Stimulated activated CD4-positive, alpha-beta T cell treated with anti-CD3 and anti-CD28 coated beads, TNF-alpha, amount 100 ng/mL, for 24 hours (primary cell): ENCODE data around the gene MST1.

Source experiments
- DNase-seq, 3 experiments: peaks; one replicate each; pipeline ENCODE4 v3.0.0-alpha.2; 2020; ENCODE audit warnings: low read depth in 3 of 3

Gene MST1

GRCh38 chr3:49656541-49657112 lies 32.6 kb downstream of the MST1 start:
- no peak for DNase-seq

DNA sequence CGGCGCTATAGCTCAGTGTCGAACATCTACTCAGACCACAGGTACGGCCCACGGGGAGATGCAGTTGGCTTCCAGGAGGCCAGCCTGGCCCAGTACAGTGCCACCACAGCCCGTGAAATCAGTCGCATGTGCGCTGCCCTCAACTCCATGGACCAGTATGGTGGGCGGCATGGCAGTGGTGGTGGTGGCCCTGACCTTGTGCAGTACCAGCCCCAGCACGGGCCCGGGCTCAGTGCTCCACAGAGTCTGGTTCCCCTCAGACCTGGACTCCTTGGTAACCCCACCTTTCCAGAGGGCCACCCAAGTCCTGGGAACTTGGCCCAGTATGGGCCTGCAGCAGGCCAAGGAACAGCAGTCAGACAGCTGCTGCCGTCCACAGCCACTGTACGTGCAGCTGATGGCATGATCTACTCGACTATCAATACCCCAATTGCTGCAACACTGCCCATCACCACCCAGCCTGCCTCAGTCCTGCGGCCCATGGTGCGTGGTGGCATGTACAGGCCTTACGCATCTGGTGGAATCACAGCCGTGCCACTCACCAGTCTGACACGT lies 33.5 kb downstream of the MST1 start:
- no peak for DNase-seq

- DNase-seq = no peak
These were observed 34.2 kb downstream of the MST1 start for GRCh38 chr3:49654955-49655556.

DNA sequence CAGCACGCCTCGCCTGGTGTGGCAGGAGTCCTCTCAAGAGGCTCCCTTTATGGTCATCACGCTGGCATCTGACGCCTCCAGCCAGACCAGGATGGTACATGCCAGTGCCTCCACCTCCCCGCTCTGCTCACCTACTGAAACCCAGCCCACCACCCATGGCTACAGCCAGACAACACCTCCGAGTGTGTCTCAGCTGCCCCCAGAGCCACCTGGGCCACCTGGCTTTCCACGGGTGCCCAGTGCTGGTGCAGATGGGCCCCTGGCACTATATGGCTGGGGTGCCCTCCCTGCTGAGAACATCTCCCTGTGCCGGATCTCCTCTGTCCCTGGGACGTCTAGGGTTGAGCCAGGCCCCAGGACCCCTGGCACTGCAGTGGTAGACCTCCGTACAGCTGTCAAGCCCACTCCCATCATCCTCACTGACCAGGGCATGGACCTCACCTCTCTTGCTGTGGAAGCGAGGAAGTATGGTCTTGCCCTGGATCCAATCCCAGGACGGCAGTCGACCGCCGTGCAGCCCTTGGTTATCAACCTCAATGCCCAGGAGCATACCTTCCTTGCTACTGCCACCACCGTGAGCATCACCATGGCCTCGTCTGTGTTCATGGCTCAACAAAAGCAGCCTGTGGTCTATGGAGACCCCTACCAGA lies 35.0 kb downstream of the MST1 start:
- no peak for DNase-seq

DNA sequence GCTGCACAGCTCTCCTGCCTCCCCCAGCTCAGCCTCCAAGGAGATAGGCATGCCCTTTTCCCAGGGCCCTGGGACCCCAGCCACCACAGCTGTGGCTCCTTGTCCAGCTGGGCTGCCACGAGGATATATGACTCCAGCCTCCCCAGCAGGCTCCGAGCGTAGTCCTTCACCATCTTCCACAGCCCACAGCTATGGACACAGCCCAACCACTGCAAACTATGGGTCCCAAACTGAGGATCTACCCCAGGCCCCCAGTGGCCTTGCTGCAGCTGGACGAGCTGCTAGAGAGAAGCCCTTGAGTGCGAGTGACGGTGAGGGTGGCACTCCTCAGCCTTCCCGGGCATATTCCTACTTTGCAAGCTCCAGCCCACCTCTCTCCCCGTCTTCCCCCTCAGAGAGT lies 35.7 kb downstream of the MST1 start:
- DNase-seq = no peak

DNA sequence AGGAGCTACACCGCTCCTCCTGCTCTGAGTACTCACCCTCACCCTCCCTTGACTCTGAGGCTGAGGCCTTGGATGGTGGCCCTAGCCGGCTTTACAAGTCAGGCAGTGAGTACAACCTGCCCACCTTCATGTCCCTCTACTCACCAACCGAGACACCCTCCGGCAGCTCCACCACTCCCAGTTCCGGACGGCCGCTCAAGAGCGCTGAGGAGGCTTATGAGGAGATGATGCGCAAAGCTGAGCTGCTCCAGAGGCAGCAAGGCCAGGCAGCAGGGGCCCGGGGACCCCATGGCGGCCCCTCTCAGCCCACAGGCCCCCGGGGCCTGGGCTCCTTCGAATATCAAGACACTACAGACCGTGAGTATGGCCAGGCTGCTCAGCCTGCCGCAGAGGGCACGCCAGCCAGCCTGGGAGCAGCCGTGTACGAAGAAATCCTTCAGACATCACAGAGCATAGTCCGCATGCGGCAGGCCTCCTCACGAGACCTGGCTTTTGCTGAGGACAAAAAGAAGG lies 36.3 kb downstream of the MST1 start:
- DNase-seq = no peak

- DNase-seq = no peak
These were observed 36.9 kb downstream of the MST1 start for GRCh38 chr3:49652218-49652902.

GRCh38 chr3:49650637-49651036 lies 38.6 kb downstream of the MST1 start:
- no peak for DNase-seq

- no peak for DNase-seq
These were observed 39.1 kb downstream of the MST1 start for GRCh38 chr3:49650177-49650576.

DNA sequence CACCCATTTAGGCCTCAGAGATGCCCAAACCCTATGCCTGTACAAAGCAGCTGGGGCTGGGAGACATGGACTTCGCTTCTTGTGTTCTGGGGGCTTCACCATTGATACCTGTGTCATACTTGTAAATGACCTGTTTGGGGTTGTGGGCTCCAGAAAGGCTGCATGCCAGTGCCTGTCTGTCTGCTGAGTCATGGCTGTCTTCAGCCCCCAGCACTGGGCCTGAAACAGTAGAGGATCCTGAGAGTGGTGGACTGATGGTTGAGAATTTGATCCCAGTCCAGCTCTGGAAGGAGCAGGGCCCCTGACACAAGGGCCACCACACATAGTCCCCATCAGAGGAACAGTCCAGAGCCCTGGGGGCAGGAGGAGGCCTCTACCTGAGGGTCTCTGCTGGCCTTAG lies 39.7 kb downstream of the MST1 start:
- DNase-seq = no peak

- no peak for DNase-seq
These were observed 40.8 kb downstream of the MST1 start for GRCh38 chr3:49648354-49649019.

GRCh38 chr3:49647741-49648140 lies 41.5 kb downstream of the MST1 start:
- DNase-seq = no peak

- no peak for DNase-seq
These were observed 43.0 kb downstream of the MST1 start for GRCh38 chr3:49646236-49646635.

- DNase-seq = no peak
These were observed 44.6 kb downstream of the MST1 start for GRCh38 chr3:49644684-49645083.

- DNase-seq = no peak
These were observed 46.5 kb downstream of the MST1 start for GRCh38 chr3:49642708-49643145.

DNA sequence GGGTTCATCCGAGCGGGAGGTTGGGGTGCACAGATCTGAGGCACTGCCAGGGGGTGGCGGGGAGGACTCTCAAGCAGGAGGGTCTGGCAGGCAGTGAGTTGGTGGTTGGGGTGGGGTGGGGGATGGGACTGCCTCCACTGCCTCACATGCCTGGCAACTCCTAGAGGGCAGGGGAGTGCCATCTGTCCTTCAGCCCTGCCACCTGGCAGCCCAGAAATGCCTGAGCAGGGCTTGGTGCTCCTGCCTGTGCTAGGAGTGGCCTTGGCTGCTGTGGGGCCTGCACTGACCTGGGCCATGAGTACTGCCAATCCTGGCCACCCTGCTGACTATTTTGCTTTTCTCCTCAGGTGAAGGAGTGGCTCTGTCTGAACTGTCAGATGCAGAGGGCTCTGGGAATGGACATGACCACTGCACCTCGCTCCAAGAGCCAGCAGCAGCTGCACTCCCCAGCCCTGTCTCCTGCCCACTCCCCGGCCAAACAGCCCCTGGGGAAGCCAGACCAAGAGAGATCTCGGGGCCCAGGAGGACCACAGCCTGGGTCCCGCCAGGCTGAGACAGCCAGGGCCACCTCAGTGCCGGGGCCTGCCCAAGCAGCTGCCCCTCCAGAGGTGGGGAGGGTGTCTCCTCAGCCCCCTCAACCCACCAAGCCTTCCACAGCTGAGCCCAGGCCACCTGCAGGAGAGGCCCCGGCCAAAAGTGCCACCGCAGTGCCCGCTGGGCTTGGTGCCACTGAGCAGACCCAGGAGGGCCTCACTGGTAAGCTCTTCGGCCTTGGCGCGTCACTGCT lies 47.2 kb downstream of the MST1 start:
- DNase-seq = no peak

DNA sequence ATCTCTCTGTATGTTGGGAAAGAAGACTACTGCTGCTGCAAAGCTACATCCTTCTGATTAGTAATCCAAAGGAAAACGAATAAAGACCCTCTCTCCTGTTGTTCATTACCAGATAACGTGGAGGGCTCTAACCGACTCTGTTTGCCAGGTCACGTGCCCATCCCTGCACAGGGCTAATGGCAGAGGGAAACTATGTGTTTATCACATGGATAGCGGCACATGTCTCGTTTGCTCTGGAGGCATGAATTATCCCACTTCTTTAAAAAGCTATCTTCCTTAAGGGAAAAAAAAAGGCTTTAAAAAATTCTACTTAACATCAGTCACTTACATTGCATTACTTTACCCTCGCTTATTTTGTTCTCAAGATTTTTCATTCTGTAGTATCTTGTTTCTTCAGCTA lies 48.0 kb downstream of the MST1 start:
- no peak for DNase-seq

GRCh38 chr3:49639551-49639950 lies 49.7 kb downstream of the MST1 start:
- DNase-seq = no peak

- no peak for DNase-seq
These were observed 50.8 kb downstream of the MST1 start for GRCh38 chr3:49638445-49638844.

DNA sequence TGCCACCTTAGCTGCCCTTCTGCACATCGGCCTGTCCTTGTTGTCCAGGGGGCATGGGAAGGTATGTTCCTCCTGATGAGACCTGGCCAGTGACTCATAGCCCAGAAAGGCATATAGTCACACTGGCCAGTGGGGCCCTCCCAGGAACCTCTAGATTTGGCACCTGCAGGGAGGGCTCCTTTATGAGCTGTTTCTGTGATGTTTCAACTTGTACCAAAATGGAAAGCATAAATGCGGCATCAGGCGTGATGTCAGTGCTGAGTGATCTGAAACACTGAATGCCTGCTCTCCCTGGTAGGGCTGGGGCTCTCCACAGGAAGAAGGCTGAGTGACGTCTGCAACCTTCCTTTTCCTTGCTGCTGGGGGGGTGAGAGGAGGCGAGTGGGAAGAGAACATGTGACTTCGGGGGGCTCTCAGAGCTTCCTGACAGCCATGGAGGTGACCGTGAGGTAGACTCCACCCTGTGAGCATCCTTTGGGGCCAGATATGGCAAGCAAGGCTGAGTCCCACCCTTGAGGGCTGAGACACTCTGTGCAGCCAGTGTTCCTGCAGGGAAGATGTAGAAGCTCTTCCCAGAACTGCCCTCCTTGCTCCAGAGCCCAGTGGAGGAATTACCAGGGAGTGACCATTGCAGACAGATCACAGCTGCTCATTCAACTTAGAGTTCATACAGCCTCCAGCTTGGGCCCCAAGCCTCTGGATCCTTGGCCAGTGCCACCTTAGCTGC lies 52.2 kb downstream of the MST1 start:
- no peak for DNase-seq
